ENCODE data around the gene NCOA3.
A peak's percentile ranks its signal among the peaks of the same experiment; 100 is the strongest.
"Not testable (repeated sequence)": the region's sequence is repeated elsewhere in the genome, so short reads cannot be mapped to it uniquely, and the experiment has no call there.

The NCOA3 gene

DNA sequence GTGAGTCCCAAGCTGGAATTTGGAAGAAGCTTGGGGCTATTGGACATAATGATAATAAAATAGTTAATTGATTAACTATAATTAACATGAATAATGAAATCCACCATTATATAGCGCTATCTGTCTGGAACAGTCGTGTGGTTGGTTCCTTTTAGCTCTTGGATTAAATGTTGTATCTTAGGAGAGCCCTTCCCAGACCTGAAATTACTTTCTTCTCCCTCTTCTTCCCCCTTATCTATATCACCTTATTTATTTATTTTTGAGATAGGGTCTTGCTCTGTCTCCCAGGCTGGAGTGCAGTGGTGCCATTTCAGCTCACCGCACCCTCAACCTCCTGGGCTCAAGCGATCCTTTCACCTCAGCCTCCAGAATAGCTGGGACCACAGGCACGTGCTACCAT is 64.6 kb downstream of the NCOA3 start:
- no peak for DNase-seq
- no peak for ATAC-seq

DNA sequence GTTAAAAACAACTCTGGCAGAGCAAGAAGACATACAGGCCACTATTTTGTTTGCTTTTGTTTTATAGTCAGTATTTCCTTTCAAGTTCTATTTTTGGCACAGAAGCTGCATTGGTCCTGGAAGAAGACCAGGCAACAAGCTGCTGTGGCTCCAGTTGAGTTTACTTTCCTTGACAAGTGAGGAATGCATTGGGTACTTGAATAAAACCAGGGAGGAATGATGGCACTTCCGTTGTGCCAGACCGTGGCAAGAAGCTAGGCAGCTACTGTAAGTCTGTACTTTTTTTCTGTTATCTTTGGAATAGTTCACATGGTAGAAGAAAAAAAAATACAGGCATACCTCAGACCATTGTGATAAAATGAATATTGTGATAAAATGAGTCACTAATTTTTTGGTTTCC is 66.3 kb downstream of the NCOA3 start:
- no peak for ATAC-seq
- no peak for DNase-seq

GRCh38 chr20:47568837-47569410 is 67.2 kb downstream of the NCOA3 start:
- no peak for DNase-seq
- no peak for ATAC-seq

DNA sequence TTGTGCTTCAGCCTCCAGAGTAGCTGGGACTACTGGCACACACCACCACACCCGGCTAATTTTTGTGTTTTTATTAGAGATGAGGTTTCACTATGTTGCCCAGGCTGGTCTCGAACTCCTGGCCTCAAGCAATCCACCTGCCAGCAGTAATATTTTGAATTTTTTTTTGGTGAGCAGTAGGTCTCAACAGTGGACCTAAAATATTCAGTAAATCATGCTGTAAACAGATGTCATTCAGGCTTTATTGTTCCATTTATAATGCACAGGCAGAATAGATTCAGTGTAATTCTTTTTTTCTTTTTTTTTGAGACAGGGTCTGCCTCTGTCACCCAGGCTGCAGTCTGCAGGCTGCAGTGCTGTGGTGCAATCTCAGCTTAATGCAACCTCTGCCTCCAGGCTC is 69.7 kb downstream of the NCOA3 start:
- DNase-seq: no peak
- ATAC-seq: no peak

DNA sequence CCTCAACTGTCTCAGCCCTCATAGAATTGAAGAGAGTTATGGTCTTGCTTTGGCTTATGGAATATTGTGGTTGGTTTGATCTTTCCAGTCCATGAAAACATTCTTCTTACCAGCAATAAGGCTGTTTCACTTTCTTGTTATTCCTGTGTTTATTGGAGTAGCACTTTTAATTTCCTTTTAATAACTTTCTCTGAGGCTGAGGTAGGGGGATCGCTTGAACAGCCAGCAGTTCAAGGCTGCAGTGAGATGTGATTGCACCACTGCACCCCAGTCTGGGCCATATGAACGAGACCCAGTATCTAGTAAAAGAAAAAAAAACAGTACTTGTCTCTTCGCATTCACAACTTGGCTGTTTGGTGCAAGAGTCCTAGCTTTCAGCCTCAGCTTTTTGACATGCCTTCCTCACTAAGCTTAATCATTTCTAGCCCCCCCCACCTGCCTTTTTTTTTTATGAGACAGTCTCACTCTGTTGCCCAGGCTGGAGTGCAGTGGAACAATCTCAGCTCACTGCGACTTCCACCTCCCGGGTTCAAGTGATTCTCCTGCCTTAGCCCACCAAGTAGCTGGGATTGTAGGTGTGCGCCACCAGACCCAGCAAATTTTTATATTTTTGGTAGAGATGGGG is 70.5 kb downstream of the NCOA3 start:
- ATAC-seq (no peak), DNase-seq (no peak)

- no peak for ATAC-seq
- no peak for DNase-seq
These were observed 71.9 kb downstream of the NCOA3 start for GRCh38 chr20:47573559-47573958.

DNA sequence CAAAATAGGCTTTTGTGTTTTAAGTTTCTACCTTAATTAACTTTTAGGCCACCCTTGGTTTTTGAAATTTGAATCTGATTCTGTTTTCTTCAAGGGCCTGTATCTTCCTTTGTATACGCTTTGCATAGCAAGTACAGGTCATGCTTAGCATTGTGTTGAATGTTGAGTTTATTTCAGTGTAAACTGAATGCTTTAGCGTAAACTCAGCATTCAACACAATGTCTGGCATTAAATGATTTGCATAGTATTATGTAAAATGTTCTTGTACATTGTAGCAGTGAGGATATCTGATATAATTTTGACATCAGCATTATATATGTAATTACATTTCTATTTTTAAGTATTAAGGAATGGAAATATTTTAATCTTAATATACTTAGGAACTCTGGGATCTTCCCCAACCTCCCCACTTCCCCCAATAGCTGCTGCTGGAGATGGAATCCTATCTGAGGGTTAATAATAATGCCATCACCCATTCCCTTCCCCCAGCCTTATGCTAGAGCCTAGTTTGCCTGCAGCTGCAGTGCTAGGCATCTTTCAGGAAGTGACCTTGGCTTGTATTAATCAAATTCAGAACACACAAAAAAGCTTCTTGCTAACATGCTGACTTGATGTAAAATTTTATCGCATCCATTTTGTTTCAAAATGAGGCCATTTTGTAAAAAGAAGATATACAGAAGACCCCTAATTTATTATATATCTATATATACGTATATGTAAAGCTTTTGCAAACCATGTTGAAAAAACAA is 73.1 kb downstream of the NCOA3 start:
- DNase-seq (no peak), ATAC-seq (no peak)

- DNase-seq: peak; percentile 22
- ATAC-seq: peak; percentile 59
These were observed 74.9 kb downstream of the NCOA3 start for GRCh38 chr20:47576516-47577033.

DNA sequence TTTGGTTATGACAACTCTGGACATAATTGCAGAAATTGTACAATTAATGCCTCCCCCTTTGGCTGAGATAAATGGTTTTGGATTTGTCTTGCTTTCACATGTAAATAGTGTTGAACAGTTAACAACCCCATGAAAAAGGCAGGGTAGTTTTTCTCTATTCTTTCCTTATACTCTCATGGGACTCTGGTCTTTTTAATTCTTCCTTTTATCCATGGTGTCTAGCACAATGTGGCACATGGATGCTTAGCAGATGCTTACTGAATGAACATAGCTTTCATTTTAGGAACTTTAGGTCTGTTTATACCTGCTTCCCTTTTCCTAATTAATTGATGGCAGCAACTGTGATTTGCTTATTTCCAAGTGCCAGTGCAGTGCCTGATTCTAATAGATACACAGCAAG is 75.6 kb downstream of the NCOA3 start:
- ATAC-seq (no peak), DNase-seq (no peak)

GRCh38 chr20:47578543-47578942 is 76.9 kb downstream of the NCOA3 start:
- DNase-seq (no peak), ATAC-seq (no peak)

DNA sequence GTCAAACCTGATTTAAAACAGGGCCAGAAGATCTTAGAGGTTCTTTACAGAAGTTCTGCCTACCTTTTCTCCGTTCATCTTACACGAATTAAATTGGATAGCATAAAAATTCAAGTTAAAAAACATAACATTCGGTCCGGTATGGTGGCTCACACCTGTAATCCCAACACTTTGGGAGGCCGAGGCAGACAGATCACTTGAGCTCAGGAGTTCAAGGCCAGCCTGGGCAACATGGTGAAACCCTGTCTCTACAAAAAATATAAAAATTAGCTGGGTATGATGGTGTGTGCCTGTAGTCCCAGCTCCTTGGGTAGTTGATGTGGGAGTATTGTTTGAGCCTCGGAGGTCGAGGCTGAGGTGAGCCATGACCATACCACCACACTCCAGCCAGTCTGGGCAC is 79.0 kb downstream of the NCOA3 start:
- ATAC-seq, DNase-seq: not testable (repeated sequence)

DNA sequence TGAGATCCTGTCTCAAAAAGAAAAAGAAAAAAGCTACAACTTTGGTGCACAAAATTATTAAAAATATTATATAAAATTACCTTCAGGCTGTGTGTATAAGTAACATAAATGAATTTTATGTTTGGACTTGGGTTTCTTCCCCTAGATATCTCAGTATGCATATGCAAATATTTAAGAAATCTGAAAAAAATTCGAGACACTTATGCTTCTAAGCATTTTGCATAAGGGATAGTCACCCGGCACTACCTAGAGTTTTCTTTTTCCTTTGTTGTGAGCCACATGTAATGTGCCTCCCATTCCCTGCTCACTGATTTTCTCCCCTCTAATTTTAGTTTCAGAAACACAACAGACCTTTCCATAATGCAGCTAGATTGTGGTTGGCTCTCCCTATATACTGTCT is 79.4 kb downstream of the NCOA3 start:
- DNase-seq (no peak), ATAC-seq (no peak)

DNA sequence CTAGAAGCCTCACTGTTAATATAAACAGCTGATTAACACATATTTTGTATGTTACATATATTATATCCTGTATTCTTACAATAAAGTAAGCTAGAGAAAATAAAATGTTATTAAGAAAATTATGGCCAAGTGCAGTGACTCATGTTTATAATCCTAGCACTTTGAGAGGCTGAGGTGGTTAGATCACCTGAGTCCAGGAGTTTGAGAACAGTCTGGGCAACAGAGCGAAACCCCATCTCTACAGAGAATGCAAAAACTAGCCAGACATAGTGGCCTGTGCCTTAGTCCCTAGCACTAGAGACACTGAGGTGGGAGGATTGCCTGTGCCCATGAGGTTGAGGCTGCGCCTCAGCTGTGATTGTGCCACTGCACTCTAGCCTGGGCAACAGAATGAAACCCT is 81.9 kb downstream of the NCOA3 start:
- ATAC-seq (no peak), DNase-seq (no peak)

- ATAC-seq (no peak), DNase-seq (no peak)
These were observed 83.5 kb downstream of the NCOA3 start for GRCh38 chr20:47585087-47585747.

DNA sequence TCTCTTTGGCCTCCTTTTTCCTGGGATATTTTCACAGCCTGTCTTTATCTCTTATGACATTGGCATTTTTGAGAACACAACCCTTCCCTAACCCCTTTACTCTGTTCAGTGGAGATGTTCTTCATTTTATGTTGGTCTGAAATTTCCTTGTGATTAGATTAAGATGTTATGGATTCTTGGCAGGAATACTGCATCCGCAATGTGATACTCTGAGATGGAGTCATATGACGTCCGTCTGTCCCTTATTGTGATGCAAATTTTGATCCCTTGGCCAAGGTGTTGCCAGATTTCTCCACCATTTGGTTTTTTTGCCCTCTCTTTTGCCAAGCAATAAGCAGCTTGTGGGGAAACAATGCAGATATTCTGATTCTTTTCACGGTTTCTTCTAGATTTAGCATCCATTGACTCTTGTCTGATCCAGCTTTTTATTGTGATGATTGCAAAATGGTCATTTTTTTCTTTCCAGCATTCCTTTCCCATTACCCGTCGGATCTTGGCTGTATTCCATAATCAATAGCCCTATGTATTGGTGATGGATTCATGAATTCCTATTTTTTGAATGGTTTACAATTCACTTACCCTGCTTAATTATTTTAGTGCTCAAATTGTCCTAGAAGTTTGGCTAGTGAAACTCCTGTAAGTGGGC is 85.1 kb downstream of the NCOA3 start:
- ATAC-seq: no peak
- DNase-seq: no peak

DNA sequence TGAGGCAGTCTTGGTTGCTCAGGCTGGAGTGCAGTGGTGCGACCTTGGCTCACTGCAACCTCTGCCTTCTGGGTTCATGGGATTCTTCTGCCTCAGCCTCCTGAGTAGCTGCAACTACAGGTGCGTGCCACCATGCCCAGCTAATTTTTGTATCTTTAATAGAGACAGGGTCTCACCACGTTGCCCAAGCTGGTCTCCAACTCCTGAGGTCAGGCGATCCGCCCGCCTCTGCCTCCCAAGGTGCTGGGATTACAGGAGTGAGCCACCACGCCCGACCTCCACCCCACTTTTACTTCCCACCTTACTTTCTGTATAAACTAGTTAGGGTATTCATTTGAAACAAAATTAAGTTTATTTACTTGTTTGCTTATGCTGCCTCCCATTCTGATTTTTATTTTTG is 86.5 kb downstream of the NCOA3 start:
- ATAC-seq: no peak

GRCh38 chr20:47591231-47591630 is 89.5 kb downstream of the NCOA3 start:
- ATAC-seq (no peak), DNase-seq (no peak)

More for the DNA sequence above, 86.5 kb downstream of the NCOA3 start:
- no peak for DNase-seq

GRCh38 chr20:47594157-47594556 is 92.5 kb downstream of the NCOA3 start:
- no peak for ATAC-seq
- DNase-seq: no peak

GRCh38 chr20:47595138-47595537 is 93.5 kb downstream of the NCOA3 start:
- DNase-seq, ATAC-seq: not testable (repeated sequence)

- no peak for ATAC-seq
These were observed 94.4 kb downstream of the NCOA3 start for GRCh38 chr20:47596003-47596571.

DNA sequence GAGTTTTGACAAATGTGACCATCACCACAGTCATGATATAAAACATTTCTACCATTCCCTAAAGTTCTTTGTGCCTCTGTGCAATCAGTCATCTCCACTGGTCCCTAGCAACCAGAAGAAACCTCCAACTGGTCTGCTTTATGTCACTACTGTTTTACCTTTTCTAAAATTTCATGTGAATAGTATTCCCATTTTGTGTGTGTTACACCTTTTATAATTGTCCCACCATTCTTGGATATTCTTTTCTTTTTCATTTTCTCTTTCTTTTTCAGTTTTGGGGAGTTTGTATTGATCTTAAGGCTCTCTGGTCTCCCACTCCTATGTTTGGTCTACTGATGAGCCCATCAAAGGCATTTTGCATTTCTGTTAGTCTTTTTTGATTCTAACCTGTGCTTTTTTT is 95.4 kb downstream of the NCOA3 start:
- ATAC-seq: no peak
- DNase-seq: no peak

More at GRCh38 chr20:47596003-47596571, 94.4 kb downstream of the NCOA3 start:
- DNase-seq: no peak
